H9 (cell line): Measurements from ENCODE around the gene KCNA5. TPM values are rescaled to one million over a fixed set of nuclear protein-coding genes. Genes with fewer than 3 reads are reported as not detected.

Source experiments
- DNase-seq: peaks from one replicate; pipeline ENCODE4 v3.0.0-alpha.2; 2017
- H2AFZ ChIP-seq: one replicate; pipeline ENCODE4 v1.6.1; 2013; ENCODE audit warnings: mild to moderate bottlenecking, low read length, control low read depth, moderate library complexity
- H2AK5ac ChIP-seq: 2 replicates; pipeline ENCODE4 v1.6.1; 2013; ENCODE audit warnings: low read length, control low read depth, mixed read lengths; ENCODE audit not compliant: insufficient read length
- H2BK120ac ChIP-seq: one replicate; pipeline ENCODE4 v1.6.1; 2013; ENCODE audit warnings: low read depth, mild to moderate bottlenecking, low read length, control low read depth, inconsistent platforms; ENCODE audit not compliant: poor library complexity, severe bottlenecking
- H2BK12ac ChIP-seq: 2 replicates; pipeline ENCODE4 v1.6.1; 2013; ENCODE audit warnings: low read length, control low read depth, mixed read lengths, low read depth; ENCODE audit not compliant: insufficient read length
- H2BK15ac ChIP-seq: 2 replicates; pipeline ENCODE4 v1.6.1; 2013; ENCODE audit warnings: low read depth, low read length, control low read depth
- H2BK20ac ChIP-seq: one replicate; pipeline ENCODE4 v1.6.1; 2013; ENCODE audit warnings: low read depth, mild to moderate bottlenecking, low read length, control low read depth, inconsistent platforms; ENCODE audit not compliant: poor library complexity, severe bottlenecking
- H2BK5ac ChIP-seq: 2 replicates; pipeline ENCODE4 v1.6.1; 2013; ENCODE audit warnings: low read length, control low read depth, mixed read lengths; ENCODE audit not compliant: insufficient read length
- H3K14ac ChIP-seq: 2 replicates; pipeline ENCODE4 v1.6.1; 2013; ENCODE audit warnings: low read length, control low read depth; ENCODE audit not compliant: insufficient read depth
- H3K18ac ChIP-seq: 2 replicates; pipeline ENCODE4 v1.6.1; 2013; ENCODE audit warnings: low read depth, mild to moderate bottlenecking, mixed read lengths, low read length, control low read depth; ENCODE audit not compliant: insufficient read length
- H3K23ac ChIP-seq: 2 replicates; pipeline ENCODE4 v1.6.1; 2013; ENCODE audit warnings: low read length, control low read depth, mixed read lengths, low read depth; ENCODE audit not compliant: insufficient read length
- H3K23me2 ChIP-seq: 2 replicates; pipeline ENCODE4 v1.6.1; 2013; ENCODE audit warnings: low read depth, mild to moderate bottlenecking, mixed read lengths, low read length, control low read depth; ENCODE audit not compliant: insufficient read length, poor library complexity, severe bottlenecking
- H3K27ac ChIP-seq: 2 replicates; pipeline ENCODE4 v1.5.1; 2013; ENCODE audit warnings: low read length, control low read depth, mixed read lengths, low read depth; ENCODE audit not compliant: insufficient read length
- H3K27me3 ChIP-seq: 2 replicates; pipeline ENCODE4 v1.6.1; 2013; ENCODE audit warnings: low read length, control low read depth, inconsistent platforms; ENCODE audit not compliant: insufficient read depth
- H3K4ac ChIP-seq: 2 replicates; pipeline ENCODE4 v1.6.1; 2013; ENCODE audit warnings: low read depth, mild to moderate bottlenecking, control low read depth, inconsistent platforms, low read length, moderate library complexity
- H3K4me1 ChIP-seq: 2 replicates; pipeline ENCODE4 v1.6.1; 2013; ENCODE audit warnings: low read length, control low read depth, inconsistent platforms; ENCODE audit not compliant: insufficient read depth
- H3K4me2 ChIP-seq: 2 replicates; pipeline ENCODE4 v1.6.1; 2013; ENCODE audit warnings: low read length, control low read depth, mixed read lengths; ENCODE audit not compliant: insufficient read length, insufficient read depth
- H3K56ac ChIP-seq: 2 replicates; pipeline ENCODE4 v1.6.1; 2013; ENCODE audit warnings: low read depth, mild to moderate bottlenecking, mixed read lengths, low read length, control low read depth; ENCODE audit not compliant: insufficient read length
- H3K79me1 ChIP-seq: 2 replicates; pipeline ENCODE4 v1.6.1; 2013; ENCODE audit warnings: low read depth, mild to moderate bottlenecking, moderate library complexity, low read length, control low read depth, inconsistent platforms; ENCODE audit not compliant: insufficient read depth, poor library complexity, severe bottlenecking
- H3K79me2 ChIP-seq: 2 replicates; pipeline ENCODE4 v1.6.1; 2013; ENCODE audit warnings: low read length, control low read depth, inconsistent platforms; ENCODE audit not compliant: insufficient read depth
- H3K9ac ChIP-seq: 2 replicates; pipeline ENCODE4 v1.6.1; 2013; ENCODE audit warnings: low read length, control low read depth, mixed read lengths; ENCODE audit not compliant: insufficient read length; ENCODE audit errors: extremely low read depth
- H3K9me3 ChIP-seq: one replicate; pipeline ENCODE4 v1.6.1; 2013; ENCODE audit warnings: low read depth, low read length, inconsistent platforms; ENCODE audit not compliant: control insufficient read depth
- H3T11ph ChIP-seq: one replicate; pipeline ENCODE4 v1.6.1; 2013; ENCODE audit warnings: mild to moderate bottlenecking, low read length, control low read depth, inconsistent platforms
- H4K20me1 ChIP-seq: one replicate; pipeline ENCODE4 v1.6.1; 2013; ENCODE audit not compliant: control insufficient read depth, insufficient read length, insufficient read depth
- H4K5ac ChIP-seq: 2 replicates; pipeline ENCODE4 v1.6.1; 2013; ENCODE audit warnings: low read depth, mild to moderate bottlenecking, mixed read lengths, low read length, control low read depth; ENCODE audit not compliant: insufficient read length
- H4K8ac ChIP-seq: replicated peaks from 2 replicates; pipeline ENCODE4 v1.6.1; 2013; ENCODE audit warnings: low read length, control low read depth, mixed read lengths, low read depth; ENCODE audit not compliant: insufficient read length
- H4K91ac ChIP-seq: 2 replicates; pipeline ENCODE4 v1.6.1; 2013; ENCODE audit warnings: low read depth, mild to moderate bottlenecking, moderate library complexity, mixed read lengths, low read length, control low read depth; ENCODE audit not compliant: insufficient read length
- H3K27ac Mint-ChIP-seq, 3 experiments: 2 replicates in 2 of 3; 3 replicates in 1 of 3; pipeline ENCODE4 v1.8.0; 2020 to 2021; ENCODE audit warnings: mixed read lengths in 3 of 3, mild to moderate bottlenecking in 1 of 3, moderate library complexity in 1 of 3
- H3K27me3 Mint-ChIP-seq: 2 replicates; pipeline ENCODE4 v1.8.0; 2021; ENCODE audit warnings: low read depth, mild to moderate bottlenecking, moderate library complexity, mixed read lengths
- H3K36me3 Mint-ChIP-seq, 3 experiments: 2 replicates in 2 of 3; 3 replicates in 1 of 3; pipeline ENCODE4 v1.8.0; 2020 to 2021; ENCODE audit warnings: low read depth in 3 of 3, mixed read lengths in 3 of 3; ENCODE audit not compliant: insufficient read depth in 1 of 3
- H3K4me1 Mint-ChIP-seq, 2 experiments: 2 replicates each; pipeline ENCODE4 v1.8.0; 2020; ENCODE audit warnings: mixed read lengths in 2 of 2
- H3K4me3 Mint-ChIP-seq, 2 experiments: 2 replicates in 1 of 2; 3 replicates in 1 of 2; pipeline ENCODE4 v1.8.0; 2020 to 2021; ENCODE audit warnings: mild to moderate bottlenecking in 2 of 2, mixed read lengths in 2 of 2, moderate library complexity in 1 of 2
- H3K9me3 Mint-ChIP-seq, 2 experiments: 2 replicates in 1 of 2; 3 replicates in 1 of 2; pipeline ENCODE4 v1.8.0; 2020; ENCODE audit warnings: mild to moderate bottlenecking in 2 of 2, mixed read lengths in 2 of 2, moderate library complexity in 1 of 2
- WGBS: extraction: QIAGEN DNeasy Blood & Tissue Kit; methylation state at CpG from one replicate; pipeline ENCODE4 v1.1.7; 2013; ENCODE audit warnings: missing lambda C conversion rate, low lambda C conversion rate, mixed read lengths; ENCODE audit not compliant: insufficient read length; ENCODE audit errors: extremely low coverage; 5-methylcytosine and 5-hydroxymethylcytosine counted together
- total RNA-seq: library from RNA; stranded (reverse); gene quantifications from 2 replicates; pipeline ENCODE4 v1.2.1, GENCODE V29; 2021
- TF ChIP-seq, protein P1 (sequence below): fragments of 200-600 bp; sonication (generic); conservative IDR thresholded peaks from 3 replicates; pipeline ENCODE4 v1.8.0; 2021; ENCODE audit warnings: antibody characterized with exemption, mild to moderate bottlenecking

The KCNA5 gene
- total RNA-seq, 1 experiment from 2014 or later: 0.22 TPM

DNA sequence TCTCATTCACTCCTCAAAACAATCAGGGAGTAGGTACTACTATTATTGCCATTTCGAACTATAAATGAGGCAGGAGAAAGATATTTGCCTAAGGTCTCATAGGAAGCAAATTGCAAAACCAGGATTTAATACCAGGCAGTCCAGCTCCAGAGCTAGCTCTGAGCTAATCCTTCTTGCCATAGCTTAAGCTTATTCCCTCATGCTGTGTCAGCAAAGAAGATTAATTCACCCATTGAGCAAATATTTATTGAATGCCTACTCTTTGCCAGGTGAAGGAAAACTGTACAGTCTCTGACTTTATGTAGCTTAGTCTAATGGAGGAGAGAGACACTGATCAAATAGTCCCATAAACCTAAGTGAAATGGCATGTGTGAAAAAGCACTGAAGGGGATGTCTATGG, 19.5 kb downstream of the KCNA5 start:
- Histone ChIP-seq H3K79me2 (no peaks in the 10 kb centered on the region), H3K23me2 (no peaks in the 10 kb centered on the region), H2BK120ac (no peak overlapping the region), H4K8ac (no peak overlapping the region), H4K5ac (no peak overlapping the region), H3K4me2 (no peak overlapping the region), H2BK20ac (no peak overlapping the region), H3K4me1 (no peaks in the 10 kb centered on the region), H3K18ac (no peak overlapping the region), H3K9ac (no peak overlapping the region), H3K14ac (no peak overlapping the region), H3K79me1 (no peaks in the 10 kb centered on the region), H3K27me3 (no peaks in the 10 kb centered on the region; the same call in 1 of the 2 replicates), H3K27ac (no peak overlapping the region), H2AFZ (no peak overlapping the region), H2BK15ac (no peak overlapping the region), H3K9me3 (no peaks in the 10 kb centered on the region), H2BK12ac (no peak overlapping the region), H2BK5ac (no peak overlapping the region), H3K56ac (no peak overlapping the region), H3T11ph (no peak overlapping the region), H4K91ac (no peak overlapping the region), H3K4ac (no peak overlapping the region), H2AK5ac (no peak overlapping the region), H4K20me1 (no peaks in the 10 kb centered on the region), H3K23ac (no peak overlapping the region)
- Mint-ChIP-seq H3K27ac (no peak overlapping the region; a peak in 1 of 7 replicates), H3K4me1 (peaks cover 0 to 5% of the 10 kb centered on the region in 2 experiments; a peak in 1 of 4 replicates), H3K4me3 (no peak overlapping the region), H3K27me3 (peaks cover 30% of the 10 kb centered on the region), H3K36me3 (no peaks in the 10 kb centered on the region), H3K9me3 (no peaks in the 10 kb centered on the region)
- DNase-seq: no peak
- no CpG with 5 or more reads among the region's 1 CpG for WGBS
- TF ChIP-seq, protein P1, sequence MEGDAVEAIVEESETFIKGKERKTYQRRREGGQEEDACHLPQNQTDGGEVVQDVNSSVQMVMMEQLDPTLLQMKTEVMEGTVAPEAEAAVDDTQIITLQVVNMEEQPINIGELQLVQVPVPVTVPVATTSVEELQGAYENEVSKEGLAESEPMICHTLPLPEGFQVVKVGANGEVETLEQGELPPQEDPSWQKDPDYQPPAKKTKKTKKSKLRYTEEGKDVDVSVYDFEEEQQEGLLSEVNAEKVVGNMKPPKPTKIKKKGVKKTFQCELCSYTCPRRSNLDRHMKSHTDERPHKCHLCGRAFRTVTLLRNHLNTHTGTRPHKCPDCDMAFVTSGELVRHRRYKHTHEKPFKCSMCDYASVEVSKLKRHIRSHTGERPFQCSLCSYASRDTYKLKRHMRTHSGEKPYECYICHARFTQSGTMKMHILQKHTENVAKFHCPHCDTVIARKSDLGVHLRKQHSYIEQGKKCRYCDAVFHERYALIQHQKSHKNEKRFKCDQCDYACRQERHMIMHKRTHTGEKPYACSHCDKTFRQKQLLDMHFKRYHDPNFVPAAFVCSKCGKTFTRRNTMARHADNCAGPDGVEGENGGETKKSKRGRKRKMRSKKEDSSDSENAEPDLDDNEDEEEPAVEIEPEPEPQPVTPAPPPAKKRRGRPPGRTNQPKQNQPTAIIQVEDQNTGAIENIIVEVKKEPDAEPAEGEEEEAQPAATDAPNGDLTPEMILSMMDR: no peak
